HG02678 (cell line): ENCODE results near the gene NFKBIE.
"Not testable (repeated sequence)": the region's sequence is repeated elsewhere in the genome, so short reads cannot be mapped to it uniquely, and the experiment has no call there.

ENCODE experiments used
- ATAC-seq: cut with Tn5 transposase; IDR thresholded peaks from one replicate; pipeline ENCODE4 v1.9.1; 2021; ENCODE audit warnings: mild to moderate bottlenecking, moderate library complexity; ENCODE audit not compliant: unreplicated experiment

Gene NFKBIE

GRCh38 chr6:44265007-44265721, at the start of gene NFKBIE:
Gene NFKBIE, minus strand, starts transcription at chr6:44265551. Its CDS starts 205 bp downstream, at chr6:44265346.
- ATAC-seq: peak; percentile 41

- ATAC-seq: not testable (repeated sequence)
Observed at GRCh38 chr6:44314657-44315056, 49.3 kb upstream of the NFKBIE start.

GRCh38 chr6:44312901-44313788, 47.8 kb upstream of the NFKBIE start, which contains the start of gene AARS2:
Gene AARS2, minus strand, starts transcription at chr6:44313347. Its CDS starts 24 bp downstream, at chr6:44313323.
- ATAC-seq: peak; percentile 90

GRCh38 chr6:44311767-44312166, 46.4 kb upstream of the NFKBIE start:
- ATAC-seq: no peak

GRCh38 chr6:44311304-44311703, 46.0 kb upstream of the NFKBIE start:
- no peak for ATAC-seq

- no peak for ATAC-seq
Observed at GRCh38 chr6:44310241-44310640, 44.9 kb upstream of the NFKBIE start.

- ATAC-seq: no peak
Observed at GRCh38 chr6:44309631-44310030, 44.3 kb upstream of the NFKBIE start.

- no peak for ATAC-seq
Observed at GRCh38 chr6:44309092-44309491, 43.7 kb upstream of the NFKBIE start.

GRCh38 chr6:44307217-44307616, 41.9 kb upstream of the NFKBIE start:
- ATAC-seq: no peak

GRCh38 chr6:44306710-44307109, 41.4 kb upstream of the NFKBIE start:
- ATAC-seq: no peak

- ATAC-seq: no peak
Observed at GRCh38 chr6:44305200-44305725, 39.9 kb upstream of the NFKBIE start.

- ATAC-seq: no peak
Observed at GRCh38 chr6:44304282-44305199, 39.2 kb upstream of the NFKBIE start.

GRCh38 chr6:44303842-44304241, 38.5 kb upstream of the NFKBIE start:
- no peak for ATAC-seq

GRCh38 chr6:44302856-44303255, 37.5 kb upstream of the NFKBIE start:
- ATAC-seq: no peak

GRCh38 chr6:44301782-44302564, 36.6 kb upstream of the NFKBIE start:
- ATAC-seq: no peak

- no peak for ATAC-seq
Observed at GRCh38 chr6:44301106-44301505, 35.8 kb upstream of the NFKBIE start.

GRCh38 chr6:44300292-44300823, 35.0 kb upstream of the NFKBIE start:
- no peak for ATAC-seq

GRCh38 chr6:44298864-44299263, 33.5 kb upstream of the NFKBIE start:
- no peak for ATAC-seq

GRCh38 chr6:44298055-44298803, 32.9 kb upstream of the NFKBIE start:
- ATAC-seq: no peak
